GM12878 (cell line): ENCODE results near the gene GNGT2. TPM values are rescaled to one million over a fixed set of nuclear protein-coding genes. Genes with fewer than 3 reads are reported as not detected.
"Not testable (repeated sequence)": the region's sequence is repeated elsewhere in the genome, so short reads cannot be mapped to it uniquely, and the experiment has no call there.

Experiments
- ATAC-seq: fragments of 200-7000 bp; cut with Tn5 transposase; 3 replicates; pipeline ENCODE4 v1.9.1; 2020; ENCODE audit warnings: mild to moderate bottlenecking, moderate library complexity
- BruUV-seq: library from RNA; stranded (reverse); fragments of 400-500 nt; replicated peaks from 2 replicates; lab custom pipeline; 2021; lab: Mats Ljungman, UMichigan
- CTCF ChIA-PET: fragments of 300-600 bp; sonication (Branson Sonifier 250); formaldehyde crosslinking; extraction: SDS; loops from one replicate; lab custom pipeline; 2021; ENCODE audit warnings: inconsistent platforms; lab: Yijun Ruan, JAX
- POLR2A ChIA-PET: fragments of 350-600 bp; formaldehyde crosslinking; extraction: SDS; loops from one replicate; lab custom pipeline; 2021; ENCODE audit warnings: inconsistent platforms; lab: Charles Lee
- RAD21 ChIA-PET: fragments of 300-600 bp; sonication (Branson Sonifier 250); formaldehyde crosslinking; loops from one replicate; lab custom pipeline; 2023; ENCODE audit warnings: antibody characterized with exemption; ENCODE audit not compliant: unreplicated experiment; lab: Charles Lee
- SMC1A ChIA-PET: fragments of 300-600 bp; sonication (Branson Sonifier 250); formaldehyde crosslinking; loops from one replicate; lab custom pipeline; 2023; ENCODE audit not compliant: unreplicated experiment, uncharacterized antibody; lab: Charles Lee
- DNase-seq: peaks from one replicate; pipeline ENCODE4 v3.0.0-alpha.2; 2011; ENCODE audit warnings: low read depth, low spot score
- FAIRE-seq: peaks from 3 replicates; lab custom pipeline; 2011; peaks lifted over from hg19 to GRCh38; lab: Jason Lieb, UNC
- H2AFZ ChIP-seq: 2 replicates; pipeline ENCODE4 v1.6.0; 2011; ENCODE audit warnings: low read depth, low read length, control low read depth; ENCODE audit not compliant: control insufficient read depth
- H3K27ac ChIP-seq: 2 replicates; pipeline ENCODE4 v1.5.1; 2011; ENCODE audit warnings: control low read depth; ENCODE audit not compliant: control insufficient read depth, insufficient read depth
- H3K27me3 ChIP-seq, 2 experiments: replicated peaks in 1 of 2; 2 replicates each; pipeline versions ENCODE4 v1.6.0 to v1.6.1; 2011; ENCODE audit warnings: low read length in 1 of 2; ENCODE audit not compliant: control insufficient read depth in 2 of 2, insufficient read depth in 2 of 2
- H3K36me3 ChIP-seq, 2 experiments: 2 replicates each; pipeline ENCODE4 v1.5.1; 2011; ENCODE audit warnings: low read length in 1 of 2; ENCODE audit not compliant: control insufficient read depth in 2 of 2, insufficient read depth in 2 of 2
- H3K4me1 ChIP-seq: 2 replicates; pipeline ENCODE4 v1.6.1; 2011; ENCODE audit warnings: mild to moderate bottlenecking, low read length, moderate library complexity, mixed read lengths; ENCODE audit not compliant: control insufficient read depth, insufficient read depth
- H3K4me2 ChIP-seq: 2 replicates; pipeline ENCODE4 v1.6.0; 2011; ENCODE audit warnings: control low read depth; ENCODE audit not compliant: control insufficient read depth, insufficient read depth
- H3K4me3 ChIP-seq: fragments of 200-600 bp; sonication (generic); 2 replicates; pipeline ENCODE4 v1.5.1; 2016
- H3K79me2 ChIP-seq: 2 replicates; pipeline ENCODE4 v1.6.0; 2011; ENCODE audit warnings: low read length; ENCODE audit not compliant: control insufficient read depth, insufficient read depth
- H3K9ac ChIP-seq: 2 replicates; pipeline ENCODE4 v1.8.0; 2011; ENCODE audit warnings: low read length, control low read depth, mixed read lengths; ENCODE audit not compliant: control insufficient read depth, insufficient read depth
- H3K9me3 ChIP-seq: replicated peaks from 3 replicates; pipeline ENCODE4 v1.5.1; 2011; ENCODE audit warnings: mild to moderate bottlenecking, low read length; ENCODE audit not compliant: control insufficient read depth, insufficient read depth
- H4K20me1 ChIP-seq: 2 replicates; pipeline ENCODE4 v1.6.0; 2011; ENCODE audit not compliant: control insufficient read depth, insufficient read depth
- FOXM1 ChIP-seq: IDR thresholded peaks from 2 replicates; pipeline ENCODE4 v1.6.1; 2012; ENCODE audit warnings: low read depth, mild to moderate bottlenecking, inconsistent platforms, low read length, moderate library complexity
- IKZF1 ChIP-seq: fragments of 450-650 bp; conservative IDR thresholded peaks from 2 replicates; pipeline ENCODE4 v1.6.1; 2017; ENCODE audit warnings: antibody characterized with exemption, mild to moderate bottlenecking
- IKZF2 ChIP-seq, 2 experiments: fragments of 450-650 bp; IDR thresholded peaks; 2 replicates each; pipeline ENCODE4 v1.6.1; 2017; ENCODE audit warnings: mild to moderate bottlenecking in 2 of 2, moderate library complexity in 2 of 2
- JUNB ChIP-seq: IDR thresholded peaks from 2 replicates; pipeline ENCODE4 v1.6.1; 2016; ENCODE audit warnings: antibody characterized with exemption, mild to moderate bottlenecking
- SMARCA5 ChIP-seq: fragments of 450-650 bp; IDR thresholded peaks from 2 replicates; pipeline ENCODE4 v1.6.1; 2017; ENCODE audit warnings: mild to moderate bottlenecking
- SMC3 ChIP-seq: IDR thresholded peaks from 2 replicates; pipeline ENCODE4 v1.6.1; 2011; ENCODE audit warnings: low read length, improper control_type of control experiment, borderline replicate concordance
- STAT3 ChIP-seq: IDR thresholded peaks from 2 replicates; pipeline ENCODE4 v1.6.1; 2011; ENCODE audit warnings: low read depth, low read length, improper control_type of control experiment
- YY1 ChIP-seq: IDR thresholded peaks from 2 replicates; pipeline ENCODE4 v1.6.1; 2011; ENCODE audit warnings: low read depth, mild to moderate bottlenecking, low read length
- WGBS: methylation state at CpG from one replicate; pipeline ENCODE4 v1.1.6; 2016; ENCODE audit warnings: low lambda C conversion rate; ENCODE audit not compliant: insufficient replicate concordance, insufficient coverage; ENCODE audit errors: missing lambda C conversion rate; 5-methylcytosine and 5-hydroxymethylcytosine counted together
- in situ Hi-C: fragments of 300-500 bp; cut with MboI; formaldehyde crosslinking; loops from 9 replicates; pipeline ENCODE4 v1.14.3; 2018; ENCODE audit warnings: mixed read lengths
- intact Hi-C: fragments of 100-400 bp; cut with micrococcal nuclease; formaldehyde crosslinking; loops from one replicate; pipeline ENCODE4 v1.14.2; 2022; ENCODE audit not compliant: unreplicated experiment
- polyA plus RNA-seq, 11 experiments: library from polyadenylated mRNA; depleted of rRNA in 4 of 11; unstranded in 6 of 11; stranded (reverse) in 5 of 11; fragments of >200 nt; fragmentation: Nextera tagmentation in 4 of 11; fragmentation: Illumina TruSeq in 1 of 11; extraction: Ambion mirVana in 4 of 11; extraction: Trizol in 1 of 11; gene quantifications; 1 replicate in 1 of 11; 2 replicates in 10 of 11; pipeline versions ENCODE4 v1.2.1 to v1.2.3, GENCODE V29; 2011 to 2016; ENCODE audit warnings: inconsistent platforms in 2 of 11, missing spikeins in 2 of 11, low read depth in 1 of 11
- total RNA-seq, 4 experiments: library from RNA; depleted of rRNA in 3 of 4; stranded (reverse); fragments of >200 nt in 3 of 4; fragmentation: Illumina TruSeq in 1 of 4; extraction: Trizol in 1 of 4; gene quantifications; 2 replicates each; pipeline versions ENCODE4 v1.2.1 to v1.2.3, GENCODE V29; 2013 to 2021
- TF ChIP-seq, protein P1 (sequence below): IDR thresholded peaks from 2 replicates; pipeline ENCODE4 v1.6.1; 2012; ENCODE audit warnings: low read length, inconsistent platforms
- TF ChIP-seq, protein P2 (sequence below): fragments of 450-650 bp; IDR thresholded peaks from 2 replicates; pipeline ENCODE4 v1.6.1; 2016; ENCODE audit warnings: mild to moderate bottlenecking, moderate library complexity, borderline replicate concordance

GNGT2 gene
- total and polyA plus RNA-seq, 10 of the 15 experiments (the other 5 are each of a cell fraction or from before 2014, with no cell fraction given), result 15.3 to 60.4 (median 32.0) TPM

DNA sequence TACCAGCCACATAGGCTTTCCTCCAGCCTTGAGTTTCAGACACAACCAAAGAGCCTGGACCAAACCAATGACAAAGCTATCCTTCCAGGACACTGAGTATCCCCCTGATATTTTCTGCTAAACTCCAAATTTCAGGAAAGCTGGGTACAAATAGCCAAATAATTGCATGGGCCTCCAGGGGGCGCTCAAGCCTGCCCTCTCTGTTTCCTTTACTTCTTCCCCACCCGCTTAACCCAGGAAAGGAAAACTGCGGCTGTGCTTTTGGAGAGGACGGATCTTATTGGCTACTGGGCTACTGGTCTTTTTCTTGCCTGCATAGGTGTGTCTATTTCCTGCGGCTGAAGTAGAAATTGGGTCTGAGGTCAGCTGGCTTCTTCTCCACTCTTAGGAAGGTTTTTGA lies 30.1 kb downstream of the GNGT2 start (continued):
- TF ChIP-seq, protein P1, sequence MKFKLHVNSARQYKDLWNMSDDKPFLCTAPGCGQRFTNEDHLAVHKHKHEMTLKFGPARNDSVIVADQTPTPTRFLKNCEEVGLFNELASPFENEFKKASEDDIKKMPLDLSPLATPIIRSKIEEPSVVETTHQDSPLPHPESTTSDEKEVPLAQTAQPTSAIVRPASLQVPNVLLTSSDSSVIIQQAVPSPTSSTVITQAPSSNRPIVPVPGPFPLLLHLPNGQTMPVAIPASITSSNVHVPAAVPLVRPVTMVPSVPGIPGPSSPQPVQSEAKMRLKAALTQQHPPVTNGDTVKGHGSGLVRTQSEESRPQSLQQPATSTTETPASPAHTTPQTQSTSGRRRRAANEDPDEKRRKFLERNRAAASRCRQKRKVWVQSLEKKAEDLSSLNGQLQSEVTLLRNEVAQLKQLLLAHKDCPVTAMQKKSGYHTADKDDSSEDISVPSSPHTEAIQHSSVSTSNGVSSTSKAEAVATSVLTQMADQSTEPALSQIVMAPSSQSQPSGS, result no peak
- TF ChIP-seq IKZF2 (IDR thresholded peaks at IDR 0.05), result peak; percentile 60 to 62; a peak in 3 of 4 replicates
- TF ChIP-seq IKZF1, result peak; percentile 51
- TF ChIP-seq SMARCA5, result no peak
- TF ChIP-seq STAT3, result no peak
- 0 out of 2 replicates have a peak, but pooled peaks have one; percentile 28 for TF ChIP-seq YY1
- TF ChIP-seq FOXM1, result 0 out of 2 replicates have a peak, but pooled peaks have one; percentile 16
- peak; percentile 94 for TF ChIP-seq SMC3
- no peak for TF ChIP-seq JUNB
- TF ChIP-seq, protein P2, sequence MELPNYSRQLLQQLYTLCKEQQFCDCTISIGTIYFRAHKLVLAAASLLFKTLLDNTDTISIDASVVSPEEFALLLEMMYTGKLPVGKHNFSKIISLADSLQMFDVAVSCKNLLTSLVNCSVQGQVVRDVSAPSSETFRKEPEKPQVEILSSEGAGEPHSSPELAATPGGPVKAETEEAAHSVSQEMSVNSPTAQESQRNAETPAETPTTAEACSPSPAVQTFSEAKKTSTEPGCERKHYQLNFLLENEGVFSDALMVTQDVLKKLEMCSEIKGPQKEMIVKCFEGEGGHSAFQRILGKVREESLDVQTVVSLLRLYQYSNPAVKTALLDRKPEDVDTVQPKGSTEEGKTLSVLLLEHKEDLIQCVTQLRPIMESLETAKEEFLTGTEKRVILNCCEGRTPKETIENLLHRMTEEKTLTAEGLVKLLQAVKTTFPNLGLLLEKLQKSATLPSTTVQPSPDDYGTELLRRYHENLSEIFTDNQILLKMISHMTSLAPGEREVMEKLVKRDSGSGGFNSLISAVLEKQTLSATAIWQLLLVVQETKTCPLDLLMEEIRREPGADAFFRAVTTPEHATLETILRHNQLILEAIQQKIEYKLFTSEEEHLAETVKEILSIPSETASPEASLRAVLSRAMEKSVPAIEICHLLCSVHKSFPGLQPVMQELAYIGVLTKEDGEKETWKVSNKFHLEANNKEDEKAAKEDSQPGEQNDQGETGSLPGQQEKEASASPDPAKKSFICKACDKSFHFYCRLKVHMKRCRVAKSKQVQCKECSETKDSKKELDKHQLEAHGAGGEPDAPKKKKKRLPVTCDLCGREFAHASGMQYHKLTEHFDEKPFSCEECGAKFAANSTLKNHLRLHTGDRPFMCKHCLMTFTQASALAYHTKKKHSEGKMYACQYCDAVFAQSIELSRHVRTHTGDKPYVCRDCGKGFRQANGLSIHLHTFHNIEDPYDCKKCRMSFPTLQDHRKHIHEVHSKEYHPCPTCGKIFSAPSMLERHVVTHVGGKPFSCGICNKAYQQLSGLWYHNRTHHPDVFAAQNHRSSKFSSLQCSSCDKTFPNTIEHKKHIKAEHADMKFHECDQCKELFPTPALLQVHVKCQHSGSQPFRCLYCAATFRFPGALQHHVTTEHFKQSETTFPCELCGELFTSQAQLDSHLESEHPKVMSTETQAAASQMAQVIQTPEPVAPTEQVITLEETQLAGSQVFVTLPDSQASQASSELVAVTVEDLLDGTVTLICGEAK, result no peak

DNA sequence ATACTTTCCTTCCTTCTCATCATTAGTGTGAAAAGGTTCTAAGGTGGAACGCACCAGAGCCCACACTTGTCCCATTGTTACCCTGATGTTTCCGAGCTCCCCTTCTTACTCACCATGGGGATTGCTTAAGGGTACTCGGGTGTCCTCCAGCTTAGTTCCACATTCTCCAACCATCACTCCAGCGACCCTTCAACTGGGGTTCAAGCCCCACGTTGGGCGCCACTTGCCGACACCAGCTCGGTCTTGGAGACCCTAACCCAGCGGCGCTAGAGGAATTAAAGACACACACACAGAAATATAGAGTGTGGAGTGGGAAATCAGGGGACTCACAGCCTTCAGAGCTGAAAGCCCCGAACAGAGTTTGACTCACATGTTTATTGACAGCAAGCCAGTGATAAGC lies 34.4 kb downstream of the GNGT2 start:
- intact Hi-C loops, H3K4me1 ChIP-seq, H3K9me3 ChIP-seq, POLR2A ChIA-PET, H3K9ac ChIP-seq, RAD21 ChIA-PET, H3K4me2 ChIP-seq, H3K4me3 ChIP-seq, DNase-seq, H4K20me1 ChIP-seq, H3K36me3 ChIP-seq, ATAC-seq, H2AFZ ChIP-seq, H3K27ac ChIP-seq, H3K27me3 ChIP-seq, BruUV-seq, FAIRE-seq, H3K79me2 ChIP-seq: not testable (repeated sequence)
- ChIA-PET SMC1A (interaction anchor here (1.7 kb wide), 1 partner anchor 52 kb away, joined by 5 read pairs; no protein-coding TSS in a partner anchor), CTCF (interaction anchor here (1.1 kb wide), 1 partner anchor 19 kb away, joined by 3 read pairs; no protein-coding TSS in a partner anchor)
- in situ Hi-C loops, result loop anchor here (10.0 kb wide), 1 partner anchor 49 kb away; no protein-coding TSS in a partner anchor
- 37% methylated on average over 11 of the region's 11 CpGs for WGBS

DNA sequence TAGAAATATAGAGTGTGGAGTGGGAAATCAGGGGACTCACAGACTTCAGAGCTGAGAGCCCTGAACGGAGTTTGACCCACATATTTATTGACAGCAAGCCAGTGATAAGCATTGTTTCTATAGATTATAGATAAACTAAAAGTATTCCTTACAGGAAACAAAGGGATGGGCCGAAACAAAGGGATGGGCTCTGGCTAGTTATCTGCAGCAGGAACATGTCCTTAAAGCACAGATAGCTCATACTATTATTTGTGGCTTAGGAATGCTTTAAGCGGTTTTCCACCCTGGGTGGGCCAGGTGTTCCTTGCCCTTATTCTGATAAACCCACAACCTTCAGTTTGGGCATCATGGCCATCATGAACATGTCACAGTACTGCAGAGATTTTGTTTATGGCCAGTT lies 39.7 kb downstream of the GNGT2 start:
- H3K79me2 ChIP-seq, H3K9ac ChIP-seq, RAD21 ChIA-PET, ATAC-seq, H3K4me3 ChIP-seq, H3K27me3 ChIP-seq, H3K9me3 ChIP-seq, H3K4me2 ChIP-seq, H3K36me3 ChIP-seq, H3K27ac ChIP-seq, H4K20me1 ChIP-seq, BruUV-seq, FAIRE-seq, H3K4me1 ChIP-seq, H2AFZ ChIP-seq, POLR2A ChIA-PET, intact Hi-C loops, DNase-seq: not testable (repeated sequence)
- 14% methylated on average over 3 of the region's 3 CpGs for WGBS
- in situ Hi-C loops, result loop anchor here (10.0 kb wide), 1 partner anchor 54 kb away; no protein-coding TSS in a partner anchor
- CTCF ChIA-PET, result interaction anchor here (0.7 to 4.6 kb wide), 4 partner anchors 10 to 126 kb away, joined by 3 to 15 read pairs (median 8); no protein-coding TSS in a partner anchor
- SMC1A ChIA-PET, result interaction anchor here (0.5 to 1.4 kb wide), 2 partner anchors 57 to 67 kb away, joined by 3 read pairs; no protein-coding TSS in a partner anchor
